Central memory CD4-positive, alpha-beta T cell (primary cell): ENCODE measurements around the gene GID4.

ENCODE experiments used
- DNase-seq: peaks from one replicate; pipeline ENCODE4 v3.0.0; 2022

Gene GID4

GRCh38 chr17:18105595-18105994 is 66.4 kb downstream of the GID4 start:
- DNase-seq, result no peak

GRCh38 chr17:18106211-18106610 is 67.0 kb downstream of the GID4 start:
- no peak for DNase-seq

GRCh38 chr17:18107061-18107790 is 68.0 kb downstream of the GID4 start:
- DNase-seq, result no peak

- no peak for DNase-seq
These were observed 68.8 kb downstream of the GID4 start for GRCh38 chr17:18107971-18108370.

GRCh38 chr17:18108401-18109312 is 69.4 kb downstream of the GID4 start, which contains the start of gene MYO15A:
Gene MYO15A (plus strand): TSS chr17:18108756. CDS start chr17:18118801, 10,045 bp downstream.
- DNase-seq, result no peak

GRCh38 chr17:18109935-18110485 is 70.8 kb downstream of the GID4 start:
- no peak for DNase-seq

- DNase-seq, result no peak
These were observed 71.5 kb downstream of the GID4 start for GRCh38 chr17:18110636-18111145.

- no peak for DNase-seq
These were observed 72.2 kb downstream of the GID4 start for GRCh38 chr17:18111330-18111971.

GRCh38 chr17:18115517-18115916 is 76.3 kb downstream of the GID4 start:
- DNase-seq, result no peak

GRCh38 chr17:18116078-18116477 is 76.9 kb downstream of the GID4 start:
- DNase-seq, result no peak

- no peak for DNase-seq
These were observed 78.3 kb downstream of the GID4 start for GRCh38 chr17:18117533-18117932.
